Adipocyte (in vitro differentiated cells): Measurements from ENCODE around the gene PTBP3.
"Not testable (repeated sequence)": the region's sequence is repeated elsewhere in the genome, so short reads cannot be mapped to it uniquely, and the experiment has no call there.

ENCODE experiments used
- DNase-seq: peaks from one replicate; pipeline ENCODE4 v3.0.0-alpha.2; 2015; ENCODE audit warnings: low read depth
- H3K27me3 ChIP-seq: replicated peaks from 2 replicates; pipeline ENCODE4 v1.7.0; 2013; ENCODE audit warnings: mild to moderate bottlenecking, low read length, moderate library complexity; ENCODE audit not compliant: control insufficient read depth, insufficient read depth
- H3K36me3 ChIP-seq: 2 replicates; pipeline ENCODE4 v1.7.0; 2013; ENCODE audit warnings: low read length, mild to moderate bottlenecking, moderate library complexity; ENCODE audit not compliant: control insufficient read depth, insufficient read depth, severe bottlenecking
- H3K4me1 ChIP-seq: 2 replicates; pipeline ENCODE4 v1.7.0; 2013; ENCODE audit warnings: mild to moderate bottlenecking, low read length, moderate library complexity; ENCODE audit not compliant: control insufficient read depth, insufficient read depth
- H3K4me3 ChIP-seq: 2 replicates; pipeline ENCODE4 v1.7.0; 2013; ENCODE audit warnings: mild to moderate bottlenecking, low read length, moderate library complexity
- H3K9ac ChIP-seq: 2 replicates; pipeline ENCODE4 v1.7.0; 2013; ENCODE audit warnings: mild to moderate bottlenecking, low read length, moderate library complexity
- H3K9me3 ChIP-seq: 2 replicates; pipeline ENCODE4 v1.7.0; 2013; ENCODE audit warnings: mild to moderate bottlenecking, low read length, moderate library complexity; ENCODE audit not compliant: control insufficient read depth

PTBP3 gene

GRCh38 chr9:112193572-112194288 is 139.7 kb downstream of the PTBP3 start:
- no peaks in the 10 kb centered on the region for H3K9me3 ChIP-seq
- H3K4me3 ChIP-seq, result no peak overlapping the region
- no peaks in the 10 kb centered on the region for H3K36me3 ChIP-seq
- DNase-seq, result no peak
- H3K27me3 ChIP-seq, result no peaks in the 10 kb centered on the region
- H3K9ac ChIP-seq, result no peak overlapping the region
- peaks cover 18% of the 10 kb centered on the region for H3K4me1 ChIP-seq

GRCh38 chr9:112190320-112190719 is 143.1 kb downstream of the PTBP3 start:
- not testable (repeated sequence) for H3K27me3 ChIP-seq, H3K9ac ChIP-seq, H3K36me3 ChIP-seq, H3K4me3 ChIP-seq, DNase-seq, H3K9me3 ChIP-seq
- peaks cover 17% of the 10 kb centered on the region for H3K4me1 ChIP-seq

GRCh38 chr9:112188884-112189283 is 144.5 kb downstream of the PTBP3 start:
- no peaks in the 10 kb centered on the region for H3K36me3 ChIP-seq
- no peak overlapping the region for H3K4me3 ChIP-seq
- H3K27me3 ChIP-seq, result no peaks in the 10 kb centered on the region
- H3K9ac ChIP-seq, result no peak overlapping the region
- H3K4me1 ChIP-seq, result peaks cover 3% of the 10 kb centered on the region
- no peak for DNase-seq
- H3K9me3 ChIP-seq, result no peaks in the 10 kb centered on the region

GRCh38 chr9:112187404-112187803 is 146.0 kb downstream of the PTBP3 start:
- no peaks in the 10 kb centered on the region for H3K27me3 ChIP-seq
- H3K4me3 ChIP-seq, result no peak overlapping the region
- no peaks in the 10 kb centered on the region for H3K4me1 ChIP-seq
- no peak for DNase-seq
- H3K36me3 ChIP-seq, result no peaks in the 10 kb centered on the region
- no peaks in the 10 kb centered on the region for H3K9me3 ChIP-seq
- H3K9ac ChIP-seq, result no peak overlapping the region

- no peak for DNase-seq
- Histone ChIP-seq H3K4me3 (no peak overlapping the region), H3K27me3 (no peaks in the 10 kb centered on the region), H3K36me3 (no peaks in the 10 kb centered on the region), H3K9ac (no peak overlapping the region), H3K9me3 (no peaks in the 10 kb centered on the region), H3K4me1 (no peaks in the 10 kb centered on the region)
Measured at GRCh38 chr9:112186695-112187094, 146.7 kb downstream of the PTBP3 start.

GRCh38 chr9:112184946-112185345 is 148.5 kb downstream of the PTBP3 start:
- no peaks in the 10 kb centered on the region for H3K36me3 ChIP-seq
- no peak overlapping the region for H3K9ac ChIP-seq
- no peaks in the 10 kb centered on the region for H3K9me3 ChIP-seq
- no peaks in the 10 kb centered on the region for H3K27me3 ChIP-seq
- DNase-seq, result no peak
- no peak overlapping the region for H3K4me3 ChIP-seq
- H3K4me1 ChIP-seq, result no peaks in the 10 kb centered on the region

- Histone ChIP-seq H3K4me3 (no peak overlapping the region), H3K36me3 (no peaks in the 10 kb centered on the region), H3K4me1 (peaks cover 4% of the 10 kb centered on the region), H3K9ac (no peak overlapping the region), H3K9me3 (no peaks in the 10 kb centered on the region), H3K27me3 (no peaks in the 10 kb centered on the region)
- no peak for DNase-seq
Measured at GRCh38 chr9:112184221-112184620, 149.2 kb downstream of the PTBP3 start.

- H3K9ac ChIP-seq, result no peak overlapping the region
- no peak for DNase-seq
- no peaks in the 10 kb centered on the region for H3K9me3 ChIP-seq
- H3K36me3 ChIP-seq, result no peaks in the 10 kb centered on the region
- no peaks in the 10 kb centered on the region for H3K27me3 ChIP-seq
- H3K4me1 ChIP-seq, result peaks cover 14% of the 10 kb centered on the region
- H3K4me3 ChIP-seq, result no peak overlapping the region
Measured at GRCh38 chr9:112180387-112180881, 153.0 kb downstream of the PTBP3 start.

GRCh38 chr9:112179816-112180215 is 153.6 kb downstream of the PTBP3 start:
- Histone ChIP-seq H3K4me1 (peaks cover 14% of the 10 kb centered on the region), H3K27me3 (no peaks in the 10 kb centered on the region), H3K4me3 (no peak overlapping the region), H3K9ac (no peak overlapping the region), H3K9me3 (no peaks in the 10 kb centered on the region), H3K36me3 (no peaks in the 10 kb centered on the region)
- peak; percentile 50 for DNase-seq

- H3K27me3 ChIP-seq, result no peaks in the 10 kb centered on the region
- DNase-seq, result no peak
- no peak overlapping the region for H3K9ac ChIP-seq
- no peak overlapping the region for H3K4me3 ChIP-seq
- peaks cover 19% of the 10 kb centered on the region for H3K4me1 ChIP-seq
- no peaks in the 10 kb centered on the region for H3K36me3 ChIP-seq
- no peaks in the 10 kb centered on the region for H3K9me3 ChIP-seq
Measured at GRCh38 chr9:112176524-112176923, 156.9 kb downstream of the PTBP3 start.

- Histone ChIP-seq H3K4me1 (peaks cover 19% of the 10 kb centered on the region), H3K9ac (peak overlapping the region; percentile 83), H3K9me3 (no peaks in the 10 kb centered on the region), H3K4me3 (peak overlapping the region; percentile 75), H3K36me3 (no peaks in the 10 kb centered on the region), H3K27me3 (no peaks in the 10 kb centered on the region)
- no peak for DNase-seq
Measured at GRCh38 chr9:112175796-112176315, 157.6 kb downstream of the PTBP3 start.
